ENCODE data around the gene PARD3.

PARD3 gene

DNA sequence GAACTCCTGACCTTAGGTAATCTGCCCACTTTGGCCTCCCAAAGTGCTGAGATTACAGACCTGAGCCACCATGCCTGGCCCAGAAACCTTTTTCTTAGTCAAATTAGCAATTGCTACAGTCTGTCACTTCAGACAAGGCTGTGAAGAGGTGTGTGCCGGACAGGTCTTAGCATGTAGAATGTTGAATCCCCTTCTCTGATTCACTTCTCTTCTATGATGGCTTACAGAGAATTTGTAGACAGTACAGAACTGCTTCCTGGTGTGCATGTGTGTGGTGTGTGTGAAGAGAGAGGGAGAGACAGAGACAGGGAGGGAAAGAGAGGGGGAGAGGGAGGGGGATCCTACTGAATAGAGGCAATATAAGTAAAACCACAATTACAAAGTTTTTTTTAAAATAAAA is 150.4 kb downstream of the PARD3 start:
- Histone ChIP-seq H3K27me3 (ENCODE audit: low read length) (no peaks in the 10 kb centered on the region), H3K9me2 (replicated peaks; ENCODE audit: insufficient read depth, low read length) (no peaks in the 10 kb centered on the region), H3K36me3 (ENCODE audit: low read length) (no peaks in the 10 kb centered on the region), H3K9me3 (ENCODE audit: insufficient read depth, low read length) (no peaks in the 10 kb centered on the region), H3K9ac (ENCODE audit: low read length) (no peak overlapping the region), H4K20me1 (ENCODE audit: low read depth, low read length) (no peaks in the 10 kb centered on the region), H3K4me2 (ENCODE audit: low read depth, low read length, poor library complexity, severe bottlenecking) (no peak overlapping the region), H3K27ac (ENCODE audit: low read depth, low read length) (no peak overlapping the region), H3K79me2 (ENCODE audit: insufficient read depth, low read length) (no peaks in the 10 kb centered on the region), H3K4me3 (ENCODE audit: insufficient read depth, low read length, poor library complexity, severe bottlenecking) (no peak overlapping the region), H3F3A (ENCODE audit: insufficient read depth) (no peaks in the 10 kb centered on the region), H2AFZ (ENCODE audit: low read depth, low read length, severe bottlenecking) (no peak overlapping the region)
- TF ChIP-seq EZH2phosphoT487 (conservative IDR thresholded peaks at IDR 0.05; ENCODE audit: low read length), result no peak
- no peak for TF ChIP-seq CTCF (IDR thresholded peaks at IDR 0.05; ENCODE audit: insufficient read depth, low read length, poor library complexity, severe bottlenecking)

GRCh38 chr10:34661580-34661979 is 153.5 kb downstream of the PARD3 start:
- Histone ChIP-seq H3F3A (ENCODE audit: insufficient read depth) (no peaks in the 10 kb centered on the region), H3K79me2 (ENCODE audit: insufficient read depth, low read length) (no peaks in the 10 kb centered on the region)

GRCh38 chr10:34658934-34659333 is 156.2 kb downstream of the PARD3 start:
- Histone ChIP-seq H3K9ac (ENCODE audit: low read length) (no peak overlapping the region), H3K36me3 (ENCODE audit: low read length) (no peaks in the 10 kb centered on the region), H3K27me3 (ENCODE audit: low read length) (no peaks in the 10 kb centered on the region), H3K9me3 (ENCODE audit: insufficient read depth, low read length) (no peaks in the 10 kb centered on the region), H3K27ac (ENCODE audit: low read depth, low read length) (no peak overlapping the region), H3F3A (ENCODE audit: insufficient read depth) (no peaks in the 10 kb centered on the region), H3K79me2 (ENCODE audit: insufficient read depth, low read length) (no peaks in the 10 kb centered on the region), H3K9me2 (replicated peaks; ENCODE audit: insufficient read depth, low read length) (no peaks in the 10 kb centered on the region), H4K20me1 (ENCODE audit: low read depth, low read length) (no peaks in the 10 kb centered on the region), H3K4me3 (ENCODE audit: insufficient read depth, low read length, poor library complexity, severe bottlenecking) (no peak overlapping the region), H2AFZ (ENCODE audit: low read depth, low read length, severe bottlenecking) (no peak overlapping the region), H3K4me2 (ENCODE audit: low read depth, low read length, poor library complexity, severe bottlenecking) (no peak overlapping the region)
- TF ChIP-seq EZH2phosphoT487 (conservative IDR thresholded peaks at IDR 0.05; ENCODE audit: low read length) (no peak), CTCF (IDR thresholded peaks at IDR 0.05; ENCODE audit: insufficient read depth, low read length, poor library complexity, severe bottlenecking) (no peak)

More at GRCh38 chr10:34661580-34661979, 153.5 kb downstream of the PARD3 start:
- Histone ChIP-seq H3K4me3 (ENCODE audit: insufficient read depth, low read length, poor library complexity, severe bottlenecking) (no peak overlapping the region), H3K9me2 (replicated peaks; ENCODE audit: insufficient read depth, low read length) (no peaks in the 10 kb centered on the region), H3K27me3 (ENCODE audit: low read length) (no peaks in the 10 kb centered on the region), H3K4me2 (ENCODE audit: low read depth, low read length, poor library complexity, severe bottlenecking) (no peak overlapping the region), H3K27ac (ENCODE audit: low read depth, low read length) (no peak overlapping the region), H3K9me3 (ENCODE audit: insufficient read depth, low read length) (no peaks in the 10 kb centered on the region), H3K36me3 (ENCODE audit: low read length) (no peaks in the 10 kb centered on the region), H4K20me1 (ENCODE audit: low read depth, low read length) (no peaks in the 10 kb centered on the region), H2AFZ (ENCODE audit: low read depth, low read length, severe bottlenecking) (no peak overlapping the region), H3K9ac (ENCODE audit: low read length) (no peak overlapping the region)
- TF ChIP-seq EZH2phosphoT487 (conservative IDR thresholded peaks at IDR 0.05; ENCODE audit: low read length) (no peak), CTCF (IDR thresholded peaks at IDR 0.05; ENCODE audit: insufficient read depth, low read length, poor library complexity, severe bottlenecking) (no peak)
